ENCODE measurements around the gene MALRD1. TPM values are rescaled to one million over a fixed set of nuclear protein-coding genes. Genes with fewer than 3 reads are reported as not detected.

MALRD1 gene
- total RNA-seq, 4 donors from 2014 or later, result 58.6 to 357 (median 249) TPM

DNA sequence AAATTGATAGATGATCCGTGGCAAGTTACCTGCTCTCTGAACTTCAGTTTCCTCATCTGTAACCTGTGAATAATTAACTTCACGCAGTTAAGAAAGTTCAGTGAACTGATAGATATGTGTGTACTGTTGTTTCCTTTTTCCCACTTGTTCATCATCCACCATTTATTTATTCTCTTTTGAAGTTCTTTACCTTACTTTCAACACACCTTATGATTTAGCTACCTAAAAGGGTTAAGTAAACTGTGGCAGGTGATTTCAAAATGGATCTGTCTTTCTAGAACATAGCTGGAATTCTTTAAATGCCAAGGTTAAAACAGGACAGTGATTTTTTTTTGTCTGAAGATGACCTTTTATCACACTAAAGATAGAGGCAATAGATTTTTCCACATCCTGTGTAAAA is 27.4 kb upstream of the MALRD1 start:
- no peak for DNase-seq
- no peak overlapping the region for H3K4me3 ChIP-seq
- no peaks in the 10 kb centered on the region for H3K4me1 ChIP-seq
- H3K27me3 ChIP-seq, result no peaks in the 10 kb centered on the region
- TF ChIP-seq, protein P1, sequence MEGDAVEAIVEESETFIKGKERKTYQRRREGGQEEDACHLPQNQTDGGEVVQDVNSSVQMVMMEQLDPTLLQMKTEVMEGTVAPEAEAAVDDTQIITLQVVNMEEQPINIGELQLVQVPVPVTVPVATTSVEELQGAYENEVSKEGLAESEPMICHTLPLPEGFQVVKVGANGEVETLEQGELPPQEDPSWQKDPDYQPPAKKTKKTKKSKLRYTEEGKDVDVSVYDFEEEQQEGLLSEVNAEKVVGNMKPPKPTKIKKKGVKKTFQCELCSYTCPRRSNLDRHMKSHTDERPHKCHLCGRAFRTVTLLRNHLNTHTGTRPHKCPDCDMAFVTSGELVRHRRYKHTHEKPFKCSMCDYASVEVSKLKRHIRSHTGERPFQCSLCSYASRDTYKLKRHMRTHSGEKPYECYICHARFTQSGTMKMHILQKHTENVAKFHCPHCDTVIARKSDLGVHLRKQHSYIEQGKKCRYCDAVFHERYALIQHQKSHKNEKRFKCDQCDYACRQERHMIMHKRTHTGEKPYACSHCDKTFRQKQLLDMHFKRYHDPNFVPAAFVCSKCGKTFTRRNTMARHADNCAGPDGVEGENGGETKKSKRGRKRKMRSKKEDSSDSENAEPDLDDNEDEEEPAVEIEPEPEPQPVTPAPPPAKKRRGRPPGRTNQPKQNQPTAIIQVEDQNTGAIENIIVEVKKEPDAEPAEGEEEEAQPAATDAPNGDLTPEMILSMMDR (IDR thresholded peaks at IDR 0.05), result no peak
- TF ChIP-seq POLR2A (IDR thresholded peaks at IDR 0.05), result no peak
- H3K27ac ChIP-seq, result no peak overlapping the region
- no peaks in the 10 kb centered on the region for H3K9me3 ChIP-seq
- H3K36me3 ChIP-seq, result no peaks in the 10 kb centered on the region

DNA sequence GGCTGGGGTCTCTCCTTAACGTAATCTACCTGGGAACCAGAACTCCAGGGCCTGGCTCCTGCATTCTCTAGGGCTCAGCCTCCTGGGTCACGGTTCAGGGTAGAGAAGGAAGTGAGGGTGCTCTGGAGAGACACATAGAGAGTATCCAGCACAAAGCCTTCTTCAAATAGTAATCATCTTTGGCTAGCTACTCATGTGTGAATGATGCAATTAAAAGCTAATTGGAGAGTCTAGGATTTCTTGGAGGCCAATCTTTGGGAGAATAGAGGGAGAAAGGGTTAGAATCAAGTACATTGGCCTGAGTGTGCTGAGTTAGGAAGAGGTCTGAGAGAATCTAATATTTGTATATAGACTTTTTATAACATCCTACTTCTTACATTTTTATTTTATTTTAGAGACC is 24.0 kb upstream of the MALRD1 start:
- Histone ChIP-seq H3K27me3 (no peaks in the 10 kb centered on the region), H3K9me3 (no peaks in the 10 kb centered on the region), H3K36me3 (no peaks in the 10 kb centered on the region), H3K4me1 (no peaks in the 10 kb centered on the region), H3K27ac (no peak overlapping the region), H3K4me3 (no peak overlapping the region)
- DNase-seq, result no peak
- TF ChIP-seq POLR2A (IDR thresholded peaks at IDR 0.05), result no peak
- TF ChIP-seq, protein P1 (IDR thresholded peaks at IDR 0.05), result no peak

DNA sequence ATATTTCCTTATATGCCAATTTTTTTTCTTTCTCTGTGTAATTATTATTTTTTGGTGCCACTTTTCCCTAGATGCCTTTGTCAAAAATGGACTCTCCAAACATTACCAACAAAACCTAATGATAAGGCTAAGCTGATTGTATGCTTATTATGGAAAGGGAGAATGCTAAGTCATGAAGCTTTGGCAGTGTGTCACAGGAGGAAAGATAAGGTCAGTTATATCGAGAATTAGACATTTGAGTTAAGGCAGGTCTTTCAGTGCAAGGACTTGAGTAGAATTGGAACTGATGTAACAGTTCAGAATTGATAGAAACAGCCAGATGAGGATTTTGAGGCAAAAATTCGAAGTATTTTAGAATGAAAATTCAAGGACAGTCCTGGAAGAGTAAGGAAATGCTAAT is 16.8 kb upstream of the MALRD1 start:
- no peaks in the 10 kb centered on the region for H3K9me3 ChIP-seq
- no peak overlapping the region for H3K27ac ChIP-seq
- H3K27me3 ChIP-seq, result no peaks in the 10 kb centered on the region
- no peak for DNase-seq
- H3K4me1 ChIP-seq, result no peaks in the 10 kb centered on the region
- TF ChIP-seq, protein P1 (IDR thresholded peaks at IDR 0.05), result no peak
- TF ChIP-seq POLR2A (IDR thresholded peaks at IDR 0.05), result no peak
- no peaks in the 10 kb centered on the region for H3K36me3 ChIP-seq
- H3K4me3 ChIP-seq, result no peak overlapping the region

DNA sequence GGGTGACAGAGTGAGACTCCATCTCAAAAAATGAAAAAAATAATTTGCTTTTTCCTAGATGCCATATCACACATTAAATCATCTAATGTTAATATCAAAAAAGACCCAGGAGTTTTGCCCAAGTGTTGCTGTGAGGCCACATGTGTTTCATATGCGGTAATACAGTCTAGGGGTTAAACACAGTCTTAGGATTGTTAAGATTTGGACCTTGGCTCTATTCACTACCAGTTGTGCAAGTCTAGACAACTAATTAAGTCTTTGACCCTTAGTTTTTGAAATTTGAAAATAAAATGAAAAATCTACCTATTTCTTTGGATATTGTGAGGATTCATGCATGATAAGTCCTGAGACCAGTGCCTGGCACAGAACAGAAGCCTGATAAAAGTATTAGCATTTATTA is 14.9 kb upstream of the MALRD1 start:
- Histone ChIP-seq H3K27ac (no peak overlapping the region), H3K4me3 (no peak overlapping the region), H3K9me3 (no peaks in the 10 kb centered on the region), H3K36me3 (no peaks in the 10 kb centered on the region), H3K27me3 (no peaks in the 10 kb centered on the region), H3K4me1 (no peaks in the 10 kb centered on the region)
- no peak for DNase-seq
- TF ChIP-seq POLR2A (IDR thresholded peaks at IDR 0.05), result no peak
- TF ChIP-seq, protein P1 (IDR thresholded peaks at IDR 0.05), result no peak

DNA sequence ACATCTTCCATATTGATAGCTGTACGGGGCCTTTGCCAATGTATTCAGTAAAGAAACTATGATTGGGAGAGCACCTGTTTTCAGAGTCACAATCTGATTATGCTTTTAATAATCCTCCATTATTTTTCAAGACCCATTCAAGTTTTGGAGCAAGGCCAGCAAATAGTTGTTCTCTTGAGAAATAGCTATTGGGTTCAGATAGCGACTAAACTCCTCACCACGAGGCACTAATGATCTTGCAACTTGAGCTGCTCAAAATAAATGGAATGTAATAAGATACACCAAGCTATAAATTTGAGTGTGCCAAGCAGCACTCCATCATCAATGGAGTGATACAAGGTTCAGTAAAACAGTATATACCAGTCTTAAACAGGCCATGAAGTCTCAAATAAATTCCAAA is 7.4 kb upstream of the MALRD1 start:
- Histone ChIP-seq H3K36me3 (no peaks in the 10 kb centered on the region), H3K27me3 (no peaks in the 10 kb centered on the region), H3K9me3 (no peaks in the 10 kb centered on the region), H3K27ac (no peak overlapping the region), H3K4me1 (peaks cover 0 to 12% (median 0%) of the 10 kb centered on the region in 4 donors), H3K4me3 (no peak overlapping the region)
- TF ChIP-seq, protein P1 (IDR thresholded peaks at IDR 0.05), result no peak
- no peak for DNase-seq

DNA sequence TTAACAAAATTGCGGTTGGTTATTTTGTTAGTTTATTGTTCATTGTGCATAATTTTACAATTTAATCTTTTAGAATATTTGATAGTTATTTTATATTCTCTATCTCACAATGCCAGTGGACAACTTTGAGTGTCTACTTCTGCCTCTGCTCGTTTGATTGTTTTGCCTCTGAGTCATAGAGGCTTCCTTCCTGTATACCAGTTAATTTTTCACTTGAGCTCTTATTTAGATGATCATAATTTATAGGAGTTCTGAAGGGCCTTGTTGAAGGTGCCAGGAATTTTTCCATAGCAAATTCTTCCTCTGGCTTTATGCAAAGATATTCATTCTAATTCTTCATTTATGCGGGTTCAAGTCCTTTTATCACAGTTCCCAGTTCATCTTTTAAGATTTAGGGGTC is 5.2 kb upstream of the MALRD1 start:
- no peak overlapping the region for H3K27ac ChIP-seq
- H3K9me3 ChIP-seq, result no peaks in the 10 kb centered on the region
- TF ChIP-seq, protein P1 (IDR thresholded peaks at IDR 0.05), result no peak
- TF ChIP-seq POLR2A (IDR thresholded peaks at IDR 0.05), result no peak
- peaks cover 0 to 14% (median 0%) of the 10 kb centered on the region in 4 donors for H3K4me1 ChIP-seq
- no peaks in the 10 kb centered on the region for H3K36me3 ChIP-seq
- no peak overlapping the region for H3K4me3 ChIP-seq
- no peak for DNase-seq
- H3K27me3 ChIP-seq, result no peaks in the 10 kb centered on the region

Data from Peyer's patch (tissue), 4 donors.